Fibroblast of skin of left quadriceps (primary cell): ENCODE results near the gene AGGF1.
"Not testable (repeated sequence)": the region's sequence is repeated elsewhere in the genome, so short reads cannot be mapped to it uniquely, and the experiment has no call there.

ENCODE experiments used
- DNase-seq, 2 experiments: peaks; one replicate each; pipeline ENCODE4 v3.0.0-alpha.2; 2013; ENCODE audit warnings: low read depth in 2 of 2

Gene AGGF1

GRCh38 chr5:77024490-77024889 is 5.7 kb upstream of the AGGF1 start:
- no peak for DNase-seq

GRCh38 chr5:77028631-77029375 is 1.4 kb upstream of the AGGF1 start:
- DNase-seq = no peak

- no peak for DNase-seq
Observed at GRCh38 chr5:77029376-77029885, 773 bp upstream of the AGGF1 start.

GRCh38 chr5:77031891-77032290 is 1.7 kb downstream of the AGGF1 start:
- no peak for DNase-seq

GRCh38 chr5:77032635-77033034 is 2.4 kb downstream of the AGGF1 start:
- no peak for DNase-seq

GRCh38 chr5:77033338-77033737 is 3.1 kb downstream of the AGGF1 start:
- no peak for DNase-seq

GRCh38 chr5:77035950-77036349 is 5.7 kb downstream of the AGGF1 start:
- no peak for DNase-seq

GRCh38 chr5:77046416-77047073 is 16.3 kb downstream of the AGGF1 start:
- DNase-seq = no peak

GRCh38 chr5:77064040-77064439 is 33.8 kb downstream of the AGGF1 start:
- DNase-seq = no peak

- DNase-seq = no peak
Observed at GRCh38 chr5:77065256-77065655, 35.1 kb downstream of the AGGF1 start.

- DNase-seq = no peak
Observed at GRCh38 chr5:77066184-77066583, 36.0 kb downstream of the AGGF1 start.

GRCh38 chr5:77066823-77067442 is 36.7 kb downstream of the AGGF1 start:
- peak; percentile 67 to 69 for DNase-seq

- DNase-seq = no peak
Observed at GRCh38 chr5:77073667-77074066, 43.5 kb downstream of the AGGF1 start.

GRCh38 chr5:77074745-77075144 is 44.5 kb downstream of the AGGF1 start:
- DNase-seq = no peak

- DNase-seq = no peak
Observed at GRCh38 chr5:77076961-77077828, 47.0 kb downstream of the AGGF1 start.

- no peak for DNase-seq
Observed at GRCh38 chr5:77077829-77078176, 47.6 kb downstream of the AGGF1 start.

GRCh38 chr5:77080479-77080878 is 50.3 kb downstream of the AGGF1 start:
- DNase-seq = not testable (repeated sequence)

GRCh38 chr5:77080905-77081304 is 50.7 kb downstream of the AGGF1 start:
- DNase-seq = no peak

- no peak for DNase-seq
Observed at GRCh38 chr5:77082280-77082679, 52.1 kb downstream of the AGGF1 start.

- DNase-seq = no peak
Observed at GRCh38 chr5:77083088-77083487, 52.9 kb downstream of the AGGF1 start.

- no peak for DNase-seq
Observed at GRCh38 chr5:77086368-77086688, 56.1 kb downstream of the AGGF1 start.
